ENCODE results near the gene INTS6L. TPM values are rescaled to one million over a fixed set of nuclear protein-coding genes. Genes with fewer than 3 reads are reported as not detected.
"Not testable (repeated sequence)": the region's sequence is repeated elsewhere in the genome, so short reads cannot be mapped to it uniquely, and the experiment has no call there.

INTS6L gene
- total RNA-seq, 1 donor from 2014 or later: 15.4 TPM

GRCh38 chrX:135595543-135595942 lies 75.1 kb downstream of the INTS6L start:
- DNase-seq (ENCODE audit: low spot score): no peak

GRCh38 chrX:135596495-135596894 lies 76.0 kb downstream of the INTS6L start:
- DNase-seq (ENCODE audit: low spot score): peak; percentile 0

- DNase-seq (ENCODE audit: low spot score): no peak
Measured at GRCh38 chrX:135605906-135606305, 85.4 kb downstream of the INTS6L start.

- DNase-seq (ENCODE audit: low spot score): not testable (repeated sequence)
Measured at GRCh38 chrX:135624408-135625204, 104.1 kb downstream of the INTS6L start.

- DNase-seq (ENCODE audit: low spot score): no peak
Measured at GRCh38 chrX:135625995-135626394, 105.5 kb downstream of the INTS6L start.

GRCh38 chrX:135629342-135629741 lies 108.9 kb downstream of the INTS6L start:
- DNase-seq (ENCODE audit: low spot score): no peak

Other genes starting within 250 kb of the INTS6L start
- not detected for gene ETDC, start 211.2 kb upstream of the INTS6L start, total RNA-seq (ENCODE audit: insufficient read depth, low replicate concordance)
- 15.9 TPM for gene ZNF75D, start 176.6 kb upstream of the INTS6L start, total RNA-seq (ENCODE audit: insufficient read depth, low replicate concordance)
- 11.3 TPM for gene ZNF449, start 175.9 kb upstream of the INTS6L start, total RNA-seq (ENCODE audit: insufficient read depth, low replicate concordance)
- 6.5 TPM for gene SMIM10L2A, start 98.7 kb upstream of the INTS6L start, total RNA-seq (ENCODE audit: insufficient read depth, low replicate concordance)
- gene CT45A1, start 193.0 kb downstream of the INTS6L start, total RNA-seq (ENCODE audit: insufficient read depth, low replicate concordance): not detected
- gene CT45A3, start 247.5 kb downstream of the INTS6L start, total RNA-seq (ENCODE audit: insufficient read depth, low replicate concordance): 0.72 TPM